Naive thymus-derived CD8-positive, alpha-beta T cell (primary cell): ENCODE measurements around the gene PPIL3. TPM values are rescaled to one million over a fixed set of nuclear protein-coding genes. Genes with fewer than 3 reads are reported as not detected.
"Not testable (repeated sequence)": the region's sequence is repeated elsewhere in the genome, so short reads cannot be mapped to it uniquely, and the experiment has no call there.

Experiments used
- ATAC-seq, 2 donors: fragments of 150-1000 bp; cut with Tn5 transposase in 1 of 2; sonication (Bioruptor Pico), chemical (Tn5 transposase) in 1 of 2; 1 replicate in 1 of 2; 2 replicates in 1 of 2; pipeline ENCODE4 v1.10.0; 2021; ENCODE audit warnings: mild to moderate bottlenecking in 2 of 2, moderate library complexity in 2 of 2
- POLR2A ChIA-PET: fragments of 350-600 bp; sonication (Branson Sonifier 250); formaldehyde crosslinking; loops from one replicate; lab custom pipeline; 2021; ENCODE audit warnings: antibody characterized with exemption; lab: Charles Lee
- DNase-seq, 10 donors: peaks; one replicate each; pipeline versions ENCODE4 v3.0.0 to v3.0.0-alpha.2; 2020 to 2022
- H3K27ac Mint-ChIP-seq, 10 donors: one replicate each; pipeline ENCODE4 v1.8.0; 2020 to 2022; ENCODE audit warnings: mild to moderate bottlenecking in 10 of 10, mixed read lengths in 10 of 10, moderate library complexity in 4 of 10, inconsistent platforms in 1 of 10
- H3K27me3 Mint-ChIP-seq, 5 donors: one replicate each; pipeline ENCODE4 v1.8.0; 2021 to 2022; ENCODE audit warnings: mixed read lengths in 5 of 5
- H3K36me3 Mint-ChIP-seq, 3 donors: one replicate each; pipeline ENCODE4 v1.8.0; 2020 to 2022; ENCODE audit warnings: mixed read lengths in 3 of 3, mild to moderate bottlenecking in 2 of 3, inconsistent platforms in 1 of 3
- H3K4me1 Mint-ChIP-seq, 4 donors: one replicate each; pipeline ENCODE4 v1.8.0; 2021 to 2022; ENCODE audit warnings: mixed read lengths in 4 of 4
- H3K4me3 Mint-ChIP-seq, 10 donors: one replicate each; pipeline ENCODE4 v1.8.0; 2020 to 2022; ENCODE audit warnings: mild to moderate bottlenecking in 10 of 10, mixed read lengths in 10 of 10, moderate library complexity in 6 of 10, inconsistent platforms in 1 of 10
- H3K9me3 Mint-ChIP-seq, 9 donors: one replicate each; pipeline ENCODE4 v1.8.0; 2020 to 2022; ENCODE audit warnings: mixed read lengths in 9 of 9, mild to moderate bottlenecking in 3 of 9, inconsistent platforms in 1 of 9, moderate library complexity in 1 of 9
- polyA plus RNA-seq, 3 donors: library from polyadenylated mRNA; unstranded; fragments of 300-500 nt; fragmentation: Illumina TruSeq; gene quantifications; one replicate each; pipeline ENCODE4 v1.2.3, GENCODE V29; 2021
- total RNA-seq, 8 experiments: library from RNA in 2 of 8; stranded (reverse) in 2 of 8; gene quantifications; one replicate each; pipeline ENCODE4 v1.2.3 and lab custom pipeline; 2021 to 2026

The PPIL3 gene
- total RNA-seq (10 to 100 TPM; 41.0 to 42.6 TPM), polyA plus RNA-seq (10 to 100 TPM; 22.3 to 38.3 (median 29.6) TPM), total RNA-seq (lab: John Stamatoyannopoulos, UW) (21.6 to 42.7 (median 30.7) reads per million in 6 experiments)

- POLR2A ChIA-PET: interaction anchor here (0.8 to 2.2 kb wide), 23 partner anchors 9 to 978 kb away, joined by 3 to 140 read pairs (median 4); partner anchors contain the start of genes BZW1, C2orf69, CASP8 and CFLAR
- Mint-ChIP-seq H3K4me1 (peaks cover 28 to 64% (median 55%) of the 10 kb centered on the region in 4 donors), H3K27ac (peak within 1 kb of the TSS; percentile 94 to 100 (median 98)), H3K9me3 (no peaks in the 10 kb centered on the region), H3K27me3 (no peaks in the 10 kb centered on the region), H3K4me3 (peak within 1 kb of the TSS; percentile 90 to 99 (median 96)), H3K36me3 (peaks cover 0 to 49% (median 4%) of the 10 kb centered on the region in 3 donors)
- peak; percentile 86 to 98 (median 96) for DNase-seq
- ATAC-seq: peak; percentile 79 to 80
Measured at GRCh38 chr2:200888704-200889625, at the start of gene PPIL3, which contains the start of gene NIF3L1. PPIL3 (minus strand) TSS chr2:200889077; CDS start chr2:200887615, 1,462 bp downstream. NIF3L1 (plus strand) TSS chr2:200889371; CDS start chr2:200891944, 2,573 bp downstream.

GRCh38 chr2:200930947-200931626 lies 42.2 kb upstream of the PPIL3 start:
- no peaks in the 10 kb centered on the region for H3K27me3 Mint-ChIP-seq
- H3K27ac Mint-ChIP-seq: peak overlapping the region in 1 of 10 donors; percentile 29
- no peak for DNase-seq
- POLR2A ChIA-PET: no interaction called here
- peaks cover 0 to 5% (median 0%) of the 10 kb centered on the region in 4 donors for H3K4me1 Mint-ChIP-seq
- H3K36me3 Mint-ChIP-seq: peaks cover 5 to 76% (median 18%) of the 10 kb centered on the region in 3 donors
- no peaks in the 10 kb centered on the region for H3K9me3 Mint-ChIP-seq
- no peak overlapping the region for H3K4me3 Mint-ChIP-seq
- no peak for ATAC-seq

- DNase-seq (no peak), ATAC-seq (no peak)
- H3K27me3 Mint-ChIP-seq: no peaks in the 10 kb centered on the region
- H3K27ac Mint-ChIP-seq: peak overlapping the region in 8 of 10 donors; percentile 1 to 88 (median 26)
- H3K9me3 Mint-ChIP-seq: no peaks in the 10 kb centered on the region
- H3K4me1 Mint-ChIP-seq: peaks cover 0 to 4% (median 0%) of the 10 kb centered on the region in 4 donors
- peaks cover 5 to 74% (median 21%) of the 10 kb centered on the region in 3 donors for H3K36me3 Mint-ChIP-seq
- POLR2A ChIA-PET: interaction anchor here (0.7 kb wide), 1 partner anchor 27 kb away, joined by 3 read pairs; no protein-coding TSS in a partner anchor
- H3K4me3 Mint-ChIP-seq: no peak overlapping the region
Measured at GRCh38 chr2:200929334-200930249, 40.7 kb upstream of the PPIL3 start.

- Mint-ChIP-seq H3K36me3 (peaks cover 0 to 81% (median 19%) of the 10 kb centered on the region in 3 donors), H3K27ac (peak overlapping the region in 5 of 10 donors; percentile 9 to 52 (median 11))
- POLR2A ChIA-PET: interaction anchor here (0.7 kb wide), 1 partner anchor 352 kb away, joined by 3 read pairs; no protein-coding TSS in a partner anchor
Measured at GRCh38 chr2:200922439-200922838, 33.6 kb upstream of the PPIL3 start.

GRCh38 chr2:200913654-200914053 lies 24.8 kb upstream of the PPIL3 start:
- H3K4me3 Mint-ChIP-seq: no peak overlapping the region
- H3K4me1 Mint-ChIP-seq: no peaks in the 10 kb centered on the region
- no peak for DNase-seq
- H3K27me3 Mint-ChIP-seq: no peaks in the 10 kb centered on the region
- POLR2A ChIA-PET: interaction anchor here (0.6 kb wide), 1 partner anchor 201 kb away, joined by 4 read pairs; no protein-coding TSS in a partner anchor
- peaks cover 8 to 84% (median 16%) of the 10 kb centered on the region in 3 donors for H3K36me3 Mint-ChIP-seq
- ATAC-seq: no peak
- peak overlapping the region in 2 of 10 donors; percentile 4 to 26 for H3K27ac Mint-ChIP-seq
- H3K9me3 Mint-ChIP-seq: no peaks in the 10 kb centered on the region

More at GRCh38 chr2:200922439-200922838, 33.6 kb upstream of the PPIL3 start:
- no peaks in the 10 kb centered on the region for H3K27me3 Mint-ChIP-seq
- ATAC-seq: no peak
- H3K4me3 Mint-ChIP-seq: no peak overlapping the region
- no peaks in the 10 kb centered on the region for H3K9me3 Mint-ChIP-seq
- no peaks in the 10 kb centered on the region for H3K4me1 Mint-ChIP-seq
- no peak for DNase-seq

GRCh38 chr2:200909958-200910357 lies 21.1 kb upstream of the PPIL3 start:
- POLR2A ChIA-PET: no interaction called here
- peak overlapping the region in 1 of 10 donors; percentile 16 for H3K27ac Mint-ChIP-seq
- H3K4me3 Mint-ChIP-seq: no peak overlapping the region
- peaks cover 0 to 3% (median 0%) of the 10 kb centered on the region in 4 donors for H3K4me1 Mint-ChIP-seq
- no peaks in the 10 kb centered on the region for H3K27me3 Mint-ChIP-seq
- ATAC-seq (no peak), DNase-seq (no peak)
- H3K9me3 Mint-ChIP-seq: no peaks in the 10 kb centered on the region
- peaks cover 8 to 66% (median 10%) of the 10 kb centered on the region in 3 donors for H3K36me3 Mint-ChIP-seq

- Mint-ChIP-seq H3K9me3 (no peaks in the 10 kb centered on the region), H3K4me1 (peaks cover 4 to 9% (median 7%) of the 10 kb centered on the region in 4 donors), H3K4me3 (no peak overlapping the region), H3K36me3 (peaks cover 0 to 54% (median 7%) of the 10 kb centered on the region in 3 donors), H3K27ac (peak overlapping the region in 4 of 10 donors; percentile 21 to 57 (median 34)), H3K27me3 (no peaks in the 10 kb centered on the region)
- DNase-seq (peak in 6 of 10 donors; percentile 13 to 67 (median 18)), ATAC-seq (no peak)
- POLR2A ChIA-PET: interaction anchor here (0.7 to 1.3 kb wide), 2 partner anchors 163 to 1391 kb away, joined by 3 read pairs; no protein-coding TSS in a partner anchor
Measured at GRCh38 chr2:200905618-200906296, 16.9 kb upstream of the PPIL3 start.

- H3K36me3 Mint-ChIP-seq: peaks cover 0 to 63% (median 7%) of the 10 kb centered on the region in 3 donors
- POLR2A ChIA-PET: interaction anchor here (0.7 to 1.2 kb wide), 6 partner anchors 12 to 259 kb away, joined by 3 to 7 read pairs (median 3); partner anchors contain the start of genes CFLAR, CLK1, NIF3L1 and PPIL3
- peak; percentile 25 to 86 (median 72) for DNase-seq
- peaks cover 4 to 9% (median 7%) of the 10 kb centered on the region in 4 donors for H3K4me1 Mint-ChIP-seq
- H3K4me3 Mint-ChIP-seq: no peak overlapping the region
- peak; percentile 100 for ATAC-seq
- H3K27ac Mint-ChIP-seq: peak overlapping the region in 9 of 10 donors; percentile 25 to 92 (median 76)
- no peaks in the 10 kb centered on the region for H3K9me3 Mint-ChIP-seq
- no peaks in the 10 kb centered on the region for H3K27me3 Mint-ChIP-seq
Measured at GRCh38 chr2:200901459-200902072, 12.7 kb upstream of the PPIL3 start.

- Mint-ChIP-seq H3K27me3 (no peaks in the 10 kb centered on the region), H3K4me3 (no peak overlapping the region), H3K27ac (peak overlapping the region in 3 of 10 donors; percentile 25 to 33 (median 27)), H3K9me3 (no peaks in the 10 kb centered on the region), H3K36me3 (peaks cover 6 to 76% (median 10%) of the 10 kb centered on the region in 3 donors), H3K4me1 (peaks cover 6 to 8% (median 7%) of the 10 kb centered on the region in 4 donors)
- ATAC-seq (no peak), DNase-seq (no peak)
- POLR2A ChIA-PET: no interaction called here
Measured at GRCh38 chr2:200899482-200899881, 10.6 kb upstream of the PPIL3 start.

- H3K27ac Mint-ChIP-seq: peak overlapping the region in 2 of 10 donors; percentile 19 to 55
Measured at GRCh38 chr2:200881715-200882249, 7.1 kb downstream of the PPIL3 start.

More at GRCh38 chr2:200881715-200882249, 7.1 kb downstream of the PPIL3 start:
- DNase-seq, H3K9me3 Mint-ChIP-seq, H3K27me3 Mint-ChIP-seq, ATAC-seq, POLR2A ChIA-PET: not testable (repeated sequence)
- peaks cover 3 to 23% (median 15%) of the 10 kb centered on the region in 4 donors for H3K4me1 Mint-ChIP-seq
- H3K36me3 Mint-ChIP-seq: peaks cover 6 to 89% (median 37%) of the 10 kb centered on the region in 3 donors
- peak overlapping the region in 1 of 10 donors; percentile 34 for H3K4me3 Mint-ChIP-seq
